IMR-90 (cell line): ENCODE measurements around the gene UTP3. TPM values are rescaled to one million over a fixed set of nuclear protein-coding genes. Genes with fewer than 3 reads are reported as not detected.

ENCODE experiments used
- ATAC-seq: fragments of 200-7000 bp; cut with Tn5 transposase; 2 replicates; pipeline ENCODE4 v1.9.1; 2020; ENCODE audit warnings: low read depth, mild to moderate bottlenecking, moderate library complexity
- BruUV-seq: library from RNA; stranded (reverse); fragments of 400-500 nt; replicated peaks from 2 replicates; lab custom pipeline; 2021; lab: Mats Ljungman, UMichigan
- CTCF ChIA-PET: fragments of 300-600 bp; formaldehyde crosslinking; extraction: SDS; loops from one replicate; lab custom pipeline; 2021; ENCODE audit warnings: antibody characterized with exemption; lab: Yijun Ruan, JAX
- POLR2A ChIA-PET: fragments of 300-600 bp; sonication (Branson Sonifier 250); formaldehyde crosslinking; loops from one replicate; lab custom pipeline; 2022; ENCODE audit warnings: antibody characterized with exemption; ENCODE audit not compliant: unreplicated experiment; lab: Charles Lee
- DNase-seq: peaks from one replicate; pipeline ENCODE4 v3.0.0; 2013
- H2AFZ ChIP-seq: replicated peaks from 2 replicates; pipeline ENCODE3; 2013; ENCODE audit warnings: low read length, mild to moderate bottlenecking; ENCODE audit not compliant: poor library complexity
- H2AK5ac ChIP-seq: 2 replicates; pipeline ENCODE4 v1.6.1; 2013; ENCODE audit warnings: low read depth, low read length, inconsistent platforms
- H2AK9ac ChIP-seq: replicated peaks from 2 replicates; pipeline ENCODE3; 2013; ENCODE audit warnings: mild to moderate bottlenecking, low read depth, low read length, moderate library complexity; ENCODE audit not compliant: poor library complexity
- H2BK120ac ChIP-seq: 2 replicates; pipeline ENCODE4 v1.6.1; 2013; ENCODE audit warnings: low read depth, low read length, inconsistent platforms
- H2BK15ac ChIP-seq: 3 replicates; pipeline ENCODE4 v1.6.1; 2013; ENCODE audit warnings: low read depth, low read length, inconsistent platforms
- H2BK20ac ChIP-seq: 2 replicates; pipeline ENCODE4 v1.6.1; 2013; ENCODE audit warnings: low read depth, mild to moderate bottlenecking, inconsistent platforms, low read length, moderate library complexity
- H2BK5ac ChIP-seq: 2 replicates; pipeline ENCODE4 v1.6.1; 2013; ENCODE audit warnings: mild to moderate bottlenecking, low read depth, low read length, inconsistent platforms; ENCODE audit not compliant: poor library complexity, severe bottlenecking
- H3K14ac ChIP-seq: replicated peaks from 2 replicates; pipeline ENCODE4 v1.6.1; 2013; ENCODE audit warnings: low read depth, low read length, inconsistent platforms
- H3K18ac ChIP-seq: 2 replicates; pipeline ENCODE4 v1.6.1; 2013; ENCODE audit warnings: low read depth, low read length, control low read depth
- H3K23ac ChIP-seq: 2 replicates; pipeline ENCODE4 v1.6.1; 2013; ENCODE audit warnings: low read depth, low read length, inconsistent platforms
- H3K27ac ChIP-seq: 2 replicates; pipeline ENCODE4 v1.5.1; 2013; ENCODE audit warnings: mild to moderate bottlenecking, control low read depth, low read length; ENCODE audit not compliant: insufficient read depth
- H3K27me3 ChIP-seq: 2 replicates; pipeline ENCODE4 v1.6.1; 2013; ENCODE audit warnings: low read length; ENCODE audit not compliant: control insufficient read depth, insufficient read depth
- H3K36me3 ChIP-seq: 2 replicates; pipeline ENCODE4 v1.6.1; 2013; ENCODE audit warnings: low read length, mixed read lengths; ENCODE audit not compliant: control insufficient read depth, insufficient read depth
- H3K4ac ChIP-seq: 2 replicates; pipeline ENCODE4 v1.6.1; 2013; ENCODE audit warnings: low read depth, low read length, inconsistent platforms
- H3K4me1 ChIP-seq: 2 replicates; pipeline ENCODE4 v1.6.1; 2013; ENCODE audit warnings: low read length, mixed read lengths; ENCODE audit not compliant: control insufficient read depth, insufficient read depth
- H3K4me2 ChIP-seq: 2 replicates; pipeline ENCODE4 v1.6.1; 2013; ENCODE audit warnings: low read depth, mild to moderate bottlenecking, control low read depth, low read length, moderate library complexity
- H3K4me3 ChIP-seq: 2 replicates; pipeline ENCODE4 v1.5.1; 2013; ENCODE audit warnings: low read depth, mild to moderate bottlenecking, control low read depth, low read length, moderate library complexity; ENCODE audit not compliant: insufficient read depth
- H3K56ac ChIP-seq: 2 replicates; pipeline ENCODE4 v1.6.1; 2013; ENCODE audit warnings: low read length, inconsistent platforms; ENCODE audit not compliant: insufficient read depth; ENCODE audit errors: extremely low read depth
- H3K79me1 ChIP-seq, 2 experiments: 2 replicates each; pipeline ENCODE4 v1.6.1; 2013; ENCODE audit warnings: low read length in 2 of 2, inconsistent platforms in 1 of 2, low read depth in 1 of 2
- H3K9ac ChIP-seq: 2 replicates; pipeline ENCODE4 v1.6.1; 2013; ENCODE audit warnings: low read depth, low read length, control low read depth
- H3K9me1 ChIP-seq: 2 replicates; pipeline ENCODE4 v1.6.1; 2013; ENCODE audit warnings: low read length, inconsistent platforms; ENCODE audit not compliant: insufficient read depth
- H3K9me3 ChIP-seq: 2 replicates; pipeline ENCODE4 v1.6.1; 2013; ENCODE audit warnings: low read length; ENCODE audit not compliant: control insufficient read depth, insufficient read depth
- H4K20me1 ChIP-seq: 2 replicates; pipeline ENCODE4 v1.6.1; 2013; ENCODE audit warnings: low read length, inconsistent platforms; ENCODE audit not compliant: insufficient read depth
- H4K5ac ChIP-seq: 2 replicates; pipeline ENCODE4 v1.6.1; 2013; ENCODE audit warnings: mild to moderate bottlenecking, low read depth, low read length, control low read depth
- H4K8ac ChIP-seq, 2 experiments: 2 replicates each; pipeline ENCODE4 v1.6.1; 2013; ENCODE audit warnings: low read depth in 2 of 2, low read length in 2 of 2, control low read depth in 1 of 2, inconsistent platforms in 1 of 2
- H4K91ac ChIP-seq: 2 replicates; pipeline ENCODE4 v1.6.1; 2013; ENCODE audit warnings: low read depth, low read length, inconsistent platforms; ENCODE audit not compliant: insufficient read depth
- CTCF ChIP-seq: conservative IDR thresholded peaks from 2 replicates; pipeline ENCODE4 v1.5.1; 2012; ENCODE audit warnings: mild to moderate bottlenecking, low read depth, low read length, improper control_type of control experiment
- MAFK ChIP-seq: IDR thresholded peaks from 2 replicates; pipeline ENCODE4 v1.6.1; 2012; ENCODE audit warnings: low read depth, low read length, improper control_type of control experiment
- WGBS, 2 experiments: methylation state at CpG; one replicate each; pipeline versions ENCODE4 v1.1.5 to v1.1.7; 2013; ENCODE audit warnings: missing lambda C conversion rate in 2 of 2; ENCODE audit not compliant: insufficient read length in 1 of 2; ENCODE audit errors: extremely low coverage in 2 of 2; 5-methylcytosine and 5-hydroxymethylcytosine counted together
- dilution Hi-C: fragments of 300-500 bp; cut with HindIII; formaldehyde crosslinking; loops from one replicate; pipeline ENCODE4 v1.14.3; 2018; ENCODE audit warnings: low sequenced_read_pairs; ENCODE audit not compliant: unreplicated experiment
- in situ Hi-C: fragments of 300-500 bp; cut with MboI; formaldehyde crosslinking; loops from 3 replicates; pipeline ENCODE4 v1.14.3; 2019; ENCODE audit warnings: low sequenced_read_pairs, inconsistent platforms, mixed read lengths
- intact Hi-C: fragments of 100-400 bp; cut with micrococcal nuclease; formaldehyde crosslinking; loops from 2 replicates; pipeline ENCODE4 v1.10.0; 2022
- polyA plus RNA-seq, 3 experiments: library from polyadenylated mRNA; depleted of rRNA; stranded (reverse); fragments of >200 nt; gene quantifications; 2 replicates each; pipeline ENCODE4 v1.2.3, GENCODE V29; 2012; ENCODE audit warnings: low replicate concordance in 1 of 3
- total RNA-seq: library from RNA; depleted of rRNA; stranded (reverse); fragments of >200 nt; gene quantifications from 2 replicates; pipeline ENCODE4 v1.2.3, GENCODE V29; 2012

The UTP3 gene
- total and polyA plus RNA-seq, 2 of the 4 experiments (the other 2 are of a cell fraction), result 14.9 to 30.7 TPM

DNA sequence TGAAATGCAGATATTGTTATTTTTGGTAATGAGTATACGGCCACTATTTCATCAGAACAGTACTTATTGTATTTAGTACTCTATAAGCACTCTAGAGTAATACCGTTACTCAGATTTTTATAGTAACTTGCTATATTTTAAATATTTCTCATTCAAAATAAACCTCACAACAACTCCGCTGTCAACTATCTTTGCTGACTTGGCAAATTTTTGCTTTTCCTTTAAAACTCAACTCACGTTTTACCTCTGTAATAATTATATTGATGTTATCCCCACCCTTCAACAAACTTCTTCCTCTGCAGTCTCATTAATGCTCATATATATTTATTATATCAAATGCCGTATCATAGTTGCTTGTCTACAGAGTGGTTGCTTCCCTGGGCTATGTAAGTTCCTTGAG lies 31.0 kb upstream of the UTP3 start:
- Histone ChIP-seq H2AK5ac (no peak overlapping the region), H2BK15ac (no peak overlapping the region), H2BK120ac (no peak overlapping the region), H3K27ac (no peak overlapping the region), H3K56ac (no peak overlapping the region), H4K8ac (no peak overlapping the region), H4K20me1 (no peaks in the 10 kb centered on the region), H3K79me1 (no peaks in the 10 kb centered on the region), H3K4ac (no peak overlapping the region), H3K9me1 (no peaks in the 10 kb centered on the region), H2BK5ac (no peak overlapping the region), H4K91ac (no peak overlapping the region), H3K18ac (no peak overlapping the region), H3K4me1 (no peaks in the 10 kb centered on the region), H3K27me3 (no peaks in the 10 kb centered on the region), H3K14ac (no peak overlapping the region), H2AK9ac (no peak overlapping the region), H3K36me3 (no peaks in the 10 kb centered on the region), H2BK20ac (no peak overlapping the region), H3K9ac (no peak overlapping the region), H3K4me3 (no peak overlapping the region), H2AFZ (no peak overlapping the region), H4K5ac (no peak overlapping the region), H3K9me3 (no peaks in the 10 kb centered on the region), H3K23ac (no peak overlapping the region), H3K4me2 (no peak overlapping the region)
- ATAC-seq (no peak), DNase-seq (no peak)
- BruUV-seq, result no TSS peak
- in situ Hi-C loops (no loop called here), dilution Hi-C loops (no loop called here), intact Hi-C loops (no loop called here)
- peak; percentile 99 for TF ChIP-seq MAFK
- no peak for TF ChIP-seq CTCF
- WGBS, 2 experiments, result no CpG with 5 or more reads among the region's 5 CpGs
- ChIA-PET POLR2A (no interaction called here), CTCF (no interaction called here)
